ENCODE results near the gene MYBPH. TPM values are rescaled to one million over a fixed set of nuclear protein-coding genes. Genes with fewer than 3 reads are reported as not detected.
A peak's percentile ranks its signal among the peaks of the same experiment; 100 is the strongest.

The MYBPH gene
- total and polyA plus RNA-seq, 7 donors: not detected

DNA sequence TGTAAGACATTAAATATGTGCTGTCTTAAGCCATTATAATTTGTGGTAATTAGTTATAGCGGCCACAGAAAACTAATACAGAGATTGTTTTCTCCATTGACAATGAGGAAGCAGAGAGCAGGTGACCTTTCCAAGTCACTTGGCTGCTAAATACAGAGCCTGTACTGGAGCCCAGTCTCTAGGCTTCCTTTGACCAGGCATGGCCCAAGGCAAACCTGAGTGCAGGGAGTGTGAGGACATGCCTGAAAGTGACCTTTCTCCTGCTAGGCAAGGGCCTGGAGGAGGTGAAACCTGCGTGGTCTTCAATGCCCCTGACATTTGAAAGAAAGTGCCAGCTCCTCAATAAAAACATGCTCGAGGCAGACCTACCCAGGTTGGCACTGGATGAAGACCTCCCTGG lies 23.4 kb upstream of the MYBPH start:
- intact Hi-C loops (cut with DNase I): no loop called here
- DNase-seq: no peak
- H3K4me1 ChIP-seq: no peaks in the 10 kb centered on the region
- TF ChIP-seq EP300 (IDR thresholded peaks at IDR 0.05) (no peak), POLR2AphosphoS5 (IDR thresholded peaks at IDR 0.05) (no peak), POLR2A (IDR thresholded peaks at IDR 0.05) (no peak)
- TF ChIP-seq, protein P1, sequence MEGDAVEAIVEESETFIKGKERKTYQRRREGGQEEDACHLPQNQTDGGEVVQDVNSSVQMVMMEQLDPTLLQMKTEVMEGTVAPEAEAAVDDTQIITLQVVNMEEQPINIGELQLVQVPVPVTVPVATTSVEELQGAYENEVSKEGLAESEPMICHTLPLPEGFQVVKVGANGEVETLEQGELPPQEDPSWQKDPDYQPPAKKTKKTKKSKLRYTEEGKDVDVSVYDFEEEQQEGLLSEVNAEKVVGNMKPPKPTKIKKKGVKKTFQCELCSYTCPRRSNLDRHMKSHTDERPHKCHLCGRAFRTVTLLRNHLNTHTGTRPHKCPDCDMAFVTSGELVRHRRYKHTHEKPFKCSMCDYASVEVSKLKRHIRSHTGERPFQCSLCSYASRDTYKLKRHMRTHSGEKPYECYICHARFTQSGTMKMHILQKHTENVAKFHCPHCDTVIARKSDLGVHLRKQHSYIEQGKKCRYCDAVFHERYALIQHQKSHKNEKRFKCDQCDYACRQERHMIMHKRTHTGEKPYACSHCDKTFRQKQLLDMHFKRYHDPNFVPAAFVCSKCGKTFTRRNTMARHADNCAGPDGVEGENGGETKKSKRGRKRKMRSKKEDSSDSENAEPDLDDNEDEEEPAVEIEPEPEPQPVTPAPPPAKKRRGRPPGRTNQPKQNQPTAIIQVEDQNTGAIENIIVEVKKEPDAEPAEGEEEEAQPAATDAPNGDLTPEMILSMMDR (IDR thresholded peaks at IDR 0.05): no peak
- H3K9me3 ChIP-seq: no peaks in the 10 kb centered on the region
- H3K4me3 ChIP-seq: no peak overlapping the region
- no peaks in the 10 kb centered on the region for H3K36me3 ChIP-seq
- peak overlapping the region in 1 of 4 donors; percentile 66 for H3K27ac ChIP-seq
- no peaks in the 10 kb centered on the region for H3K27me3 ChIP-seq
- 78 to 87% methylated on average over 3 of the region's 3 CpGs for WGBS, 2 donors

DNA sequence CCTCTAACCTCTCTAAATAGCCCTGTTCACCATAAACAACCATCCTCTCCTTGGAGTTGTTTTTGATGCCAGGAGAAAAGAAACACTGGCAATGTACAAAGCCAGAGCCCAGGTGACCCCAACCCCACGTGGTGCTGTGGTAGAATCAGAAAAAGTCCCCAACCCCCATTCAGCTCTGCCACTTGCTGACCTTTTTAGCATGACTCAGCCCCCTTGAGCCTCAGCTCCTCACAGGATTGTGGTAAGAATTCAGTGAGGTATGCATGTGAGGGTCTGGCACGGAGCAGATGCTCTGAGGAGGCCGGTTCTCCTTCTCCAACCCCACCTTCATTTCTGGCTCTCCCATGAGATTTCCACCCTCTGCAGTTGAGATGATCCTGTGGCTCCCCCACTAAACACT lies 22.0 kb upstream of the MYBPH start:
- Histone ChIP-seq H3K4me1 (no peaks in the 10 kb centered on the region), H3K27ac (no peak overlapping the region), H3K4me3 (no peak overlapping the region), H3K9me3 (no peaks in the 10 kb centered on the region), H3K36me3 (no peaks in the 10 kb centered on the region), H3K27me3 (no peaks in the 10 kb centered on the region)
- TF ChIP-seq, protein P1 (IDR thresholded peaks at IDR 0.05): no peak
- TF ChIP-seq EP300 (IDR thresholded peaks at IDR 0.05) (no peak), POLR2AphosphoS5 (IDR thresholded peaks at IDR 0.05) (no peak), POLR2A (IDR thresholded peaks at IDR 0.05) (no peak)
- DNase-seq: peak; percentile 24
- intact Hi-C loops (cut with DNase I): no loop called here
- 44 to 65% methylated on average over 3 of the region's 3 CpGs for WGBS, 2 donors

DNA sequence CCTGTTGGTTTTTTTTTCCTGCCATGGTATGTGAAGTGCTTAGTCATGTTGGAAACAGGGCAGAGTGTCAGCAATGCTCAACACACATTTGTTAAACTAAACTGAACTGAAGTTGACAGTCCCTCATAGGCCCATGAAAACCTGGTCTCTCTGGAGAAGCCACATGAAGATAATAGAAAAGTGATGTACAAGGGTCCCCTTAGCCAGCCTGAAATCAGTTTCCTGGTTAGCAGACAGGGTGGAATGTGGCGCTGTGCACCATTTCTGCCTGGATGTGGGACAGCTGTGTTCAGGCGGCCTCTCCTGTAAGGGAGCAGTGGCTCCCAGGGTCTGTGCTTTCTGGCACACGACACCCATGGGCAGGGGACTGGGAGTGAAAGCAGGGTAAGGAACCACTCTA lies 20.7 kb upstream of the MYBPH start:
- TF ChIP-seq POLR2A (IDR thresholded peaks at IDR 0.05): no peak
- TF ChIP-seq, protein P1 (IDR thresholded peaks at IDR 0.05): no peak
- no peak for TF ChIP-seq EP300 (IDR thresholded peaks at IDR 0.05)
- no peak for TF ChIP-seq POLR2AphosphoS5 (IDR thresholded peaks at IDR 0.05)
- Histone ChIP-seq H3K9me3 (no peaks in the 10 kb centered on the region), H3K27ac (no peak overlapping the region), H3K27me3 (no peaks in the 10 kb centered on the region), H3K4me3 (no peak overlapping the region), H3K36me3 (no peaks in the 10 kb centered on the region), H3K4me1 (no peaks in the 10 kb centered on the region)
- intact Hi-C loops (cut with DNase I): no loop called here
- WGBS, 2 donors: 90% methylated on average over 3 of the region's 3 CpGs
- DNase-seq: peak; percentile 34

DNA sequence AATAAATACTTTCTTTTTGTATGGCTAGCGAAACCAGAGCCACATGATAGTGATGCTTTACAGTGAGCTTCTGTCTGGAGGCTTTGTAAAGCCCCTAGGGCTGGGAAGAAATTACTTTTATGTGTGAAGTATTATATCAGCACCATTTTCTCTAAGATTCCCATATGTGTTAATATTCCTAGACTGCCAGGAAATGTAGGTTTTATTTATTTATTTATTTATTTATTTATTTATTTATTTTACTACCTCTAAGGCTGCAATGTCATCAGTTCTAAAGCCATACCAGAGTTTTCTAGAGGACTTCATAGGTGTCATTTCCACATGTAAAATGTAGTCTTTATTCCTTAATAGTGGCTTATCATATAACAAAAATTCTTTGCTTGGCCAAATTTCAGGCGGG lies 15.3 kb upstream of the MYBPH start:
- WGBS, 2 donors: 96 to 97% methylated on average over 2 of the region's 2 CpGs
- no peaks in the 10 kb centered on the region for H3K27me3 ChIP-seq
- no peak for TF ChIP-seq POLR2AphosphoS5 (IDR thresholded peaks at IDR 0.05)
- TF ChIP-seq EP300 (IDR thresholded peaks at IDR 0.05): no peak
- no peak for TF ChIP-seq POLR2A (IDR thresholded peaks at IDR 0.05)
- TF ChIP-seq, protein P1 (IDR thresholded peaks at IDR 0.05): no peak
- no peaks in the 10 kb centered on the region for H3K36me3 ChIP-seq
- H3K9me3 ChIP-seq: peaks cover 0 to 3% (median 0%) of the 10 kb centered on the region in 4 donors
- H3K4me1 ChIP-seq: no peaks in the 10 kb centered on the region
- intact Hi-C loops (cut with DNase I): no loop called here
- DNase-seq: no peak
- H3K27ac ChIP-seq: no peak overlapping the region
- H3K4me3 ChIP-seq: no peak overlapping the region

DNA sequence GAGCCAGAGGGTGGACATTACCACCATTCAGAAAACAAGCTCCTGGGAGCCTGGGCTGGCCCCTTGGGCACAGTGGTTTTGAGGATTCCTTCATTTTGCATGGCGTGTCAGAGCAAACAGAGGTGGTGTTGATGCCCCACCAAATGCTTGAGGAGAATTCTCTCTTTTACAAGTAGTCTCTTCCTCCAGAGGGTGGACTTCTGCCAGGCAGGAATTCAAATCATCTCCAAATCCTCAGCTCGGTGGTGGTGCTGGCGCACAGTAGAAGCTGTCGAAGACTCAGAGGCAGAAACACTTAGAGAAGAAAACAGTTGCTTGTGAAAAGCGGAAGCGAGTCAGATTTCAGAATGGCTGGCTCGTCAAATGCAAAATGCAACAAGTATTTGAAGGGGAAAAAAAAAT lies 14.3 kb upstream of the MYBPH start:
- TF ChIP-seq, protein P1 (IDR thresholded peaks at IDR 0.05): no peak
- no peak for TF ChIP-seq POLR2A (IDR thresholded peaks at IDR 0.05)
- no peak for TF ChIP-seq EP300 (IDR thresholded peaks at IDR 0.05)
- no peak for TF ChIP-seq POLR2AphosphoS5 (IDR thresholded peaks at IDR 0.05)
- no peak overlapping the region for H3K27ac ChIP-seq
- no peaks in the 10 kb centered on the region for H3K36me3 ChIP-seq
- no peaks in the 10 kb centered on the region for H3K4me1 ChIP-seq
- H3K4me3 ChIP-seq: no peak overlapping the region
- intact Hi-C loops (cut with DNase I): no loop called here
- WGBS, 2 donors: 71 to 90% methylated on average over 7 of the region's 7 CpGs
- H3K27me3 ChIP-seq: no peaks in the 10 kb centered on the region
- DNase-seq: peak; percentile 40
- peaks cover 0 to 3% (median 0%) of the 10 kb centered on the region in 4 donors for H3K9me3 ChIP-seq

Data from sigmoid colon (tissue), 7 donors.